ENCODE measurements around the gene TNN. TPM values are rescaled to one million over a fixed set of nuclear protein-coding genes. Genes with fewer than 3 reads are reported as not detected.
A peak's percentile ranks its signal among the peaks of the same experiment; 100 is the strongest.

TNN gene
- total and polyA plus RNA-seq, 7 experiments from 2014 or later = not detected

- Histone ChIP-seq H3K9me3 (ENCODE audit: control insufficient read depth in 2 of 3, low read length in 3 of 3) (no peaks in the 10 kb centered on the region), H3K27ac (ENCODE audit: low read depth, low read length) (no peak overlapping the region), H3K4me3 (ENCODE audit: low read length) (no peak overlapping the region), H3K4me1 (ENCODE audit: control insufficient read depth in 2 of 2, insufficient read depth in 2 of 2, low read length in 2 of 2) (no peaks in the 10 kb centered on the region), H3K27me3 (ENCODE audit: control insufficient read depth in 2 of 2, insufficient read depth in 2 of 2, low read length in 2 of 2) (no peaks in the 10 kb centered on the region), H3K36me3 (ENCODE audit: control insufficient read depth in 2 of 3, insufficient read depth in 3 of 3, low read length in 3 of 3) (peaks cover 9 to 83% (median 11%) of the 10 kb centered on the region in 3 experiments)
- intact Hi-C loops (cut with micrococcal nuclease) = no loop called here
- DNase-seq = no peak
- ChIA-PET CTCF (interaction anchor here (1.6 to 5.2 kb wide), 3 partner anchors 9 to 13 kb away, joined by 4 to 21 read pairs (median 12); no protein-coding TSS in a partner anchor), POLR2A (no interaction called here)
- Mint-ChIP-seq H3K27me3 (no peaks in the 10 kb centered on the region), H3K9me3 (peaks cover 0 to 1% (median 0%) of the 10 kb centered on the region in 11 donors), H3K4me1 (peaks cover 14 to 45% (median 35%) of the 10 kb centered on the region in 7 donors), H3K36me3 (peaks cover 35 to 70% (median 40%) of the 10 kb centered on the region in 5 donors), H3K4me3 (no peak overlapping the region), H3K27ac (peak overlapping the region in 8 of 9 donors; percentile 18 to 77 (median 60))
- ATAC-seq = no peak
These were observed 96.1 kb downstream of the TNN start for GRCh38 chr1:175163702-175164101.

GRCh38 chr1:175164751-175165150 lies 97.1 kb downstream of the TNN start:
- H3K36me3 ChIP-seq (ENCODE audit: control insufficient read depth in 2 of 3, insufficient read depth in 3 of 3, low read length in 3 of 3) = peaks cover 9 to 76% (median 11%) of the 10 kb centered on the region in 3 experiments
- DNase-seq (no peak), ATAC-seq (no peak)
- no peaks in the 10 kb centered on the region for H3K27me3 ChIP-seq (ENCODE audit: control insufficient read depth in 2 of 2, insufficient read depth in 2 of 2, low read length in 2 of 2)
- H3K27ac ChIP-seq (ENCODE audit: low read depth, low read length) = no peak overlapping the region
- Mint-ChIP-seq H3K27ac (peak overlapping the region in 1 of 9 donors; percentile 57), H3K4me1 (peaks cover 20 to 50% (median 46%) of the 10 kb centered on the region in 7 donors), H3K27me3 (no peaks in the 10 kb centered on the region), H3K9me3 (peaks cover 0 to 1% (median 0%) of the 10 kb centered on the region in 11 donors), H3K36me3 (peaks cover 34 to 72% (median 36%) of the 10 kb centered on the region in 5 donors), H3K4me3 (no peak overlapping the region)
- H3K9me3 ChIP-seq (ENCODE audit: control insufficient read depth in 2 of 3, low read length in 3 of 3) = no peaks in the 10 kb centered on the region
- POLR2A ChIA-PET = no interaction called here
- no peaks in the 10 kb centered on the region for H3K4me1 ChIP-seq (ENCODE audit: control insufficient read depth in 2 of 2, insufficient read depth in 2 of 2, low read length in 2 of 2)
- intact Hi-C loops (cut with micrococcal nuclease) = no loop called here
- H3K4me3 ChIP-seq (ENCODE audit: low read length) = no peak overlapping the region
- CTCF ChIA-PET = interaction anchor here (1.4 to 5.2 kb wide), 4 partner anchors 8 to 154 kb away, joined by 3 to 21 read pairs (median 8); no protein-coding TSS in a partner anchor

- no peaks in the 10 kb centered on the region for H3K9me3 Mint-ChIP-seq
- Histone ChIP-seq H3K27ac (ENCODE audit: low read depth, low read length) (no peak overlapping the region), H3K9me3 (ENCODE audit: control insufficient read depth in 2 of 3, low read length in 3 of 3) (no peaks in the 10 kb centered on the region), H3K4me3 (ENCODE audit: low read length) (no peak overlapping the region), H3K36me3 (ENCODE audit: control insufficient read depth in 2 of 3, insufficient read depth in 3 of 3, low read length in 3 of 3) (peaks cover 11 to 71% (median 14%) of the 10 kb centered on the region in 3 experiments), H3K4me1 (ENCODE audit: control insufficient read depth in 2 of 2, insufficient read depth in 2 of 2, low read length in 2 of 2) (peaks cover 0 to 7% of the 10 kb centered on the region in 2 donors), H3K27me3 (ENCODE audit: control insufficient read depth in 2 of 2, insufficient read depth in 2 of 2, low read length in 2 of 2) (no peaks in the 10 kb centered on the region)
- intact Hi-C loops (cut with micrococcal nuclease) = no loop called here
- CTCF ChIA-PET = no interaction called here
- DNase-seq (no peak), ATAC-seq (no peak)
- H3K4me1 Mint-ChIP-seq = peaks cover 32 to 57% (median 52%) of the 10 kb centered on the region in 7 donors
- H3K4me3 Mint-ChIP-seq = no peak overlapping the region
- peak overlapping the region in 6 of 9 donors; percentile 0 to 80 (median 45) for H3K27ac Mint-ChIP-seq
- H3K36me3 Mint-ChIP-seq = peaks cover 19 to 69% (median 35%) of the 10 kb centered on the region in 5 donors
- no peaks in the 10 kb centered on the region for H3K27me3 Mint-ChIP-seq
- POLR2A ChIA-PET = no interaction called here
These were observed 99.1 kb downstream of the TNN start for GRCh38 chr1:175166746-175167145.

- H3K4me1 ChIP-seq (ENCODE audit: control insufficient read depth in 2 of 2, insufficient read depth in 2 of 2, low read length in 2 of 2) = peaks cover 0 to 7% of the 10 kb centered on the region in 2 donors
- no peaks in the 10 kb centered on the region for H3K27me3 ChIP-seq (ENCODE audit: control insufficient read depth in 2 of 2, insufficient read depth in 2 of 2, low read length in 2 of 2)
- CTCF ChIA-PET = no interaction called here
- peaks cover 23 to 70% (median 38%) of the 10 kb centered on the region in 5 donors for H3K36me3 Mint-ChIP-seq
- POLR2A ChIA-PET = no interaction called here
- no peak overlapping the region for H3K4me3 ChIP-seq (ENCODE audit: low read length)
- peaks cover 32 to 60% (median 51%) of the 10 kb centered on the region in 7 donors for H3K4me1 Mint-ChIP-seq
- no peak overlapping the region for H3K27ac ChIP-seq (ENCODE audit: low read depth, low read length)
- H3K9me3 ChIP-seq (ENCODE audit: control insufficient read depth in 2 of 3, low read length in 3 of 3) = no peaks in the 10 kb centered on the region
- H3K9me3 Mint-ChIP-seq = no peaks in the 10 kb centered on the region
- H3K4me3 Mint-ChIP-seq = no peak overlapping the region
- no peak for DNase-seq
- H3K27me3 Mint-ChIP-seq = no peaks in the 10 kb centered on the region
- intact Hi-C loops (cut with micrococcal nuclease) = no loop called here
- no peak for ATAC-seq
- peak overlapping the region in 7 of 9 donors; percentile 14 to 68 (median 46) for H3K27ac Mint-ChIP-seq
- H3K36me3 ChIP-seq (ENCODE audit: control insufficient read depth in 2 of 3, insufficient read depth in 3 of 3, low read length in 3 of 3) = peaks cover 11 to 62% (median 14%) of the 10 kb centered on the region in 3 experiments
These were observed 100.2 kb downstream of the TNN start for GRCh38 chr1:175167861-175168260.

GRCh38 chr1:175168782-175169181 lies 101.1 kb downstream of the TNN start:
- Mint-ChIP-seq H3K4me1 (peaks cover 32 to 66% (median 56%) of the 10 kb centered on the region in 7 donors), H3K27ac (peak overlapping the region in 2 of 9 donors; percentile 36 to 68), H3K9me3 (no peaks in the 10 kb centered on the region), H3K36me3 (peaks cover 23 to 71% (median 40%) of the 10 kb centered on the region in 5 donors), H3K4me3 (no peak overlapping the region), H3K27me3 (no peaks in the 10 kb centered on the region)
- Histone ChIP-seq H3K36me3 (ENCODE audit: control insufficient read depth in 2 of 3, insufficient read depth in 3 of 3, low read length in 3 of 3) (peaks cover 14 to 62% (median 14%) of the 10 kb centered on the region in 3 experiments), H3K4me3 (ENCODE audit: low read length) (no peak overlapping the region), H3K9me3 (ENCODE audit: control insufficient read depth in 2 of 3, low read length in 3 of 3) (no peaks in the 10 kb centered on the region), H3K27me3 (ENCODE audit: control insufficient read depth in 2 of 2, insufficient read depth in 2 of 2, low read length in 2 of 2) (no peaks in the 10 kb centered on the region), H3K4me1 (ENCODE audit: control insufficient read depth in 2 of 2, insufficient read depth in 2 of 2, low read length in 2 of 2) (peaks cover 0 to 7% of the 10 kb centered on the region in 2 donors), H3K27ac (ENCODE audit: low read depth, low read length) (no peak overlapping the region)
- ChIA-PET CTCF (interaction anchor here (1.9 kb wide), 1 partner anchor 9 kb away, joined by 7 read pairs; no protein-coding TSS in a partner anchor), POLR2A (interaction anchor here (0.7 kb wide), 1 partner anchor 22 kb away, joined by 3 read pairs; no protein-coding TSS in a partner anchor)
- ATAC-seq (no peak), DNase-seq (no peak)
- intact Hi-C loops (cut with micrococcal nuclease) = no loop called here

GRCh38 chr1:175169286-175170018 lies 101.8 kb downstream of the TNN start:
- H3K36me3 Mint-ChIP-seq = peaks cover 19 to 70% (median 37%) of the 10 kb centered on the region in 5 donors
- Histone ChIP-seq H3K27ac (ENCODE audit: low read depth, low read length) (no peak overlapping the region), H3K36me3 (ENCODE audit: control insufficient read depth in 2 of 3, insufficient read depth in 3 of 3, low read length in 3 of 3) (peaks cover 14 to 63% (median 14%) of the 10 kb centered on the region in 3 experiments)

More at GRCh38 chr1:175169286-175170018, 101.8 kb downstream of the TNN start:
- ATAC-seq = no peak
- Histone ChIP-seq H3K4me3 (ENCODE audit: low read length) (no peak overlapping the region), H3K9me3 (ENCODE audit: control insufficient read depth in 2 of 3, low read length in 3 of 3) (no peaks in the 10 kb centered on the region), H3K4me1 (ENCODE audit: control insufficient read depth in 2 of 2, insufficient read depth in 2 of 2, low read length in 2 of 2) (peaks cover 0 to 13% of the 10 kb centered on the region in 2 donors), H3K27me3 (ENCODE audit: control insufficient read depth in 2 of 2, insufficient read depth in 2 of 2, low read length in 2 of 2) (no peaks in the 10 kb centered on the region)
- Mint-ChIP-seq H3K4me3 (no peak overlapping the region), H3K9me3 (no peaks in the 10 kb centered on the region), H3K27me3 (no peaks in the 10 kb centered on the region), H3K4me1 (peaks cover 35 to 70% (median 61%) of the 10 kb centered on the region in 7 donors), H3K27ac (peak overlapping the region in 8 of 9 donors; percentile 3 to 87 (median 52))
- intact Hi-C loops (cut with micrococcal nuclease) = loop anchor here in 1 of 2 donors (5.0 kb wide), 1 partner anchor 38 kb away; no protein-coding TSS in a partner anchor
- no peak for DNase-seq
- ChIA-PET CTCF (interaction anchor here (1.9 kb wide), 1 partner anchor 10 kb away, joined by 7 read pairs; no protein-coding TSS in a partner anchor), POLR2A (interaction anchor here (0.7 kb wide), 1 partner anchor 21 kb away, joined by 3 read pairs; no protein-coding TSS in a partner anchor)
